Neural cell (in vitro differentiated cells): ENCODE data around the gene ATP2A1.

Experiments
- CTCF ChIP-seq: fragments of 450-650 bp; IDR thresholded peaks from 2 replicates; pipeline ENCODE4 v1.5.1; 2014; ENCODE audit warnings: antibody characterized with exemption, mild to moderate bottlenecking, moderate library complexity; ENCODE audit not compliant: poor library complexity, severe bottlenecking
- POLR2AphosphoS5 ChIP-seq: IDR thresholded peaks from 2 replicates; pipeline ENCODE4 v1.6.1; 2012
- RAD21 ChIP-seq: fragments of 450-650 bp; conservative IDR thresholded peaks from 2 replicates; pipeline ENCODE4 v1.6.1; 2014; ENCODE audit warnings: antibody characterized with exemption, mild to moderate bottlenecking, moderate library complexity
- REST ChIP-seq: IDR thresholded peaks from 2 replicates; pipeline ENCODE4 v1.6.1; 2012; ENCODE audit warnings: borderline replicate concordance

- TF ChIP-seq CTCF, result no peak
- TF ChIP-seq REST, result no peak
- no peak for TF ChIP-seq RAD21
- TF ChIP-seq POLR2AphosphoS5, result no peak
Observed at GRCh38 chr16:28899882-28900590, 21.7 kb downstream of the ATP2A1 start.
